Astrocyte of the spinal cord (primary cell): ENCODE measurements around the gene RND2.

Source experiments
- DNase-seq: peaks from one replicate; pipeline ENCODE4 v3.0.0; 2011; ENCODE audit warnings: low read depth, low spot score
- H3K4me3 ChIP-seq: 2 replicates; pipeline ENCODE4 v1.5.1; 2011; ENCODE audit warnings: low read depth, mild to moderate bottlenecking, low read length, moderate library complexity
- in situ Hi-C: cut with HindIII; loops from 2 replicates; pipeline ENCODE4 v1.10.0; 2017; ENCODE audit warnings: low sequenced_read_pairs
- TF ChIP-seq, protein P1 (sequence below): IDR thresholded peaks from 2 replicates; pipeline ENCODE4 v1.5.1; 2012; ENCODE audit warnings: low read depth, mild to moderate bottlenecking, low read length, inconsistent platforms

Gene RND2

DNA sequence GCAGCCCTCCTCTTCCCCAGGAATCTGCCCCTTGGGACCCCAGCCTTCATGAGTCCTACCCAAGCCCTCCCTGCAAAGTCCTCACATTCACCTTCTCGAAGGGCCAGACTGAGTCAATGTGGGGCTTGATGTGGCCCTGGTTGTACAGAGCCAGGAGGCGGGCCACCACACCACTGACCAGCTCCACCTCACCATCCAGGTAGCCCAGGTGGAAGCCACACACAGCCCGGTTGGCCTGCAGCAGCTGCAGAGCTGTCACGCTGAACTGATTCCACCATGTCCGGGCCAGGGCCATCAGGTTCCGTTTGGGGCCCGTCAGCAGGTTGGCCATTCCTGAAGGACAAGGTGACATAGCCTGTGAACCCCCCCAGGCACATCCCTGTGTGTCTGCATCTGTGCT, 8.8 kb upstream of the RND2 start:
- in situ Hi-C loops = no loop called here
- H3K4me3 ChIP-seq = no peak overlapping the region
- TF ChIP-seq, protein P1, sequence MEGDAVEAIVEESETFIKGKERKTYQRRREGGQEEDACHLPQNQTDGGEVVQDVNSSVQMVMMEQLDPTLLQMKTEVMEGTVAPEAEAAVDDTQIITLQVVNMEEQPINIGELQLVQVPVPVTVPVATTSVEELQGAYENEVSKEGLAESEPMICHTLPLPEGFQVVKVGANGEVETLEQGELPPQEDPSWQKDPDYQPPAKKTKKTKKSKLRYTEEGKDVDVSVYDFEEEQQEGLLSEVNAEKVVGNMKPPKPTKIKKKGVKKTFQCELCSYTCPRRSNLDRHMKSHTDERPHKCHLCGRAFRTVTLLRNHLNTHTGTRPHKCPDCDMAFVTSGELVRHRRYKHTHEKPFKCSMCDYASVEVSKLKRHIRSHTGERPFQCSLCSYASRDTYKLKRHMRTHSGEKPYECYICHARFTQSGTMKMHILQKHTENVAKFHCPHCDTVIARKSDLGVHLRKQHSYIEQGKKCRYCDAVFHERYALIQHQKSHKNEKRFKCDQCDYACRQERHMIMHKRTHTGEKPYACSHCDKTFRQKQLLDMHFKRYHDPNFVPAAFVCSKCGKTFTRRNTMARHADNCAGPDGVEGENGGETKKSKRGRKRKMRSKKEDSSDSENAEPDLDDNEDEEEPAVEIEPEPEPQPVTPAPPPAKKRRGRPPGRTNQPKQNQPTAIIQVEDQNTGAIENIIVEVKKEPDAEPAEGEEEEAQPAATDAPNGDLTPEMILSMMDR = no peak
- DNase-seq = no peak

DNA sequence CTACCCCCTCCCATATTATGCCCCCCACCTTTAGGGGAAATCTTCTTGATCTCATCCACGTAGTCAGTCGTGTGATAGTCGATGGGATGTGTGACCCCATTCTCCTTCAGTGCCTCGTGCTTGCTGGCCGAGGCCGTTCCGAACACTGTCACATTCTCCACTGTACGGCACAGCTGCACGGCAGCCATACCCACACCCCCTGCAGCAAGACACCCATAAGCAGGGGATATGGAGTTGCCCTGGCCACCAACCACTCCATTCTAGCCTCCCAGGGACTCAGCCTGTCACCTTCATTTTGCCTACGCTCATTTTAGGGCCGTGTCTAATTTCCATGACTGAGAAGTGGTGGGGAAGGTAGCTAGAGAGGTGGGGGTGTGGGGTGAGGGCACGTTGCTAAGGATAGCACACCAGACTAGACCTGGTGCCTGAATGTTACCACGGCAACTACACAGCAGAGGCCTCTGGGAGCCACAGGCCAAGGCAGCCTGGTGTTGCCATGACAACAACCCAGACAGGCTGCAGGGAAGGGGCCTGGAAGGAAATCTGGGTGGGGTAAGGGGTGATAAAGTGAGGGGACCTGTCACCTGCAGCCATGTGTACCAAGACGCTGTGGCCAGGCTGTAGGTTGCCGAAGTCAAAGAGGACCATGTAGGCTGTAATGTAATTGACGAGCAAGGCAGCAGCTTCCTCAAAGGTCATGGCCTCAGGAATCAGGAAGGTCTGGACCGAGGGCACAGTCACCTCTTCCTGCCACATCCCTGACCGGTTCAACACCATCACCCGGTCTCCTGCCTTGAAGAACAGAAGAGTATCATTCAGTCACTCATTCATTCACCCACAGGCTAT, 6.8 kb upstream of the RND2 start:
- no peak overlapping the region for H3K4me3 ChIP-seq
- in situ Hi-C loops = no loop called here
- peak; percentile 31 for DNase-seq
- TF ChIP-seq, protein P1 = no peak

DNA sequence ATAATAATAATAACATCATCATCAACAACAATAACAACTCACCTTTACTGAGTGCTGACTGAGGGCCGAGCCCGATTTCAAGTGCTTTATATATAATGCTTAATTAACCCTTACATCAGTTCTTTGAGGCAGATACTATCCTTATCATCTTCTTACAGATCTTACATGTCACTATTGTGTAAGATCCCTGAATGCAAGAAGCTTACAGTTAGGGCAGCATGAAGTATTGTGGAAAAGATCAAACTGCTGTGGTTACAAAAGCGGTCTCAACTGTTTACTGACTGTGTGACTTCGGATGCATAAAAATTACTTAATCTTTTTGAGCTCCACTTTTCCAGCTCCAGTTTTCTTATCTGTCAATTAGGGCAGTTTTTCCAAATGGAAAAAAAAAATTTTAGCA, 6.1 kb upstream of the RND2 start:
- H3K4me3 ChIP-seq = no peak overlapping the region
- no peak for DNase-seq
- in situ Hi-C loops = no loop called here
- TF ChIP-seq, protein P1 = no peak

DNA sequence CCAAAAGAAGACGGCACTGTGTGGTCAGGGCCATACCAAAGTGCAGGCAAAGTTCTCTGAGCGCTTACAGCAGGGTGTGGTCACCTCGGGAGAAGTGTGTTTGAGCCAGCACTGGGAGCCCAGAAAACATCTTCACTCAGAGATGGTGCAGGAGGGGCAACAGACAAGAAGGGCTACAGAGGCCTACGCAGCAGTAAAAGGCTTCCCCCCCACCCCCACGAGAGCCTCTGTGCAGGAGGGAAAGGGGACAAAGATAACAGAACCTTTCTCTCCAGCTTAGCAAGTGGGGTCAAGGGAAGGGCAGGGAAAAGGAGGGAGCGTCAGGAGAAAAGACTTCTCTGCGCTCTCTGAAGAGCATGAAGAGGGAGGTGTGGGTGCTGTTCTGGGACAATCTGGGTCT, 5.6 kb upstream of the RND2 start:
- in situ Hi-C loops = no loop called here
- no peak for DNase-seq
- H3K4me3 ChIP-seq = peak overlapping the region; percentile 9

DNA sequence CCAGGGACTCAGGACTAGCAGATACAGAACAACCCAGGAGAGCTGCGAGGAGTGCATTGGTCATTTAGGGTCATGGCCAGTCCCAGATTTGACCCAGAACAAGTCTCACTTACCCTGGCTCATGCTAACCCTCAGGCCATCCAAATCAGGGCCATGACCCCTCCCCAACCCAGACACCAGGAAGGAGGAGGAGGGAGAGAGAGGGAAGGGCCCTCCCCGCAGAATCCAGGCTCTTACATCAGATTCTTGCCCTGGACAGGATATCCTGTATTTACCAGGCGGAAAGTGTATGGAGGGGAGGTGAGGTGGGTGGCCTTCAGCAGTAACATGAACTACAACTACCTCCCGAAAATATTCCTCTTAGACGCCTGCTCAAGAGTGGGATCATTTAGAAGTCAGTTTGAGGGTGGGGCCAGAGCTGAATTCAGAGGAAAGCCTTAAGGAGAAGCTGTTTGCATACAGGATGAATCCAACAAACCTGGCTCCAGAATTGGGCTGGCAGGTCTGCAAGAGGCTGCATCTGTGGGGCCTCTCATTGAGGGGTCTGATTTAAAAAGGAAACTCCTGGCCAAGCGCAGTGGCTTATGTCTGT, 4.9 kb upstream of the RND2 start:
- TF ChIP-seq, protein P1 = no peak
- in situ Hi-C loops = no loop called here
- no peak for DNase-seq
- no peak overlapping the region for H3K4me3 ChIP-seq

More for the DNA sequence above, 5.6 kb upstream of the RND2 start:
- TF ChIP-seq, protein P1 = no peak

DNA sequence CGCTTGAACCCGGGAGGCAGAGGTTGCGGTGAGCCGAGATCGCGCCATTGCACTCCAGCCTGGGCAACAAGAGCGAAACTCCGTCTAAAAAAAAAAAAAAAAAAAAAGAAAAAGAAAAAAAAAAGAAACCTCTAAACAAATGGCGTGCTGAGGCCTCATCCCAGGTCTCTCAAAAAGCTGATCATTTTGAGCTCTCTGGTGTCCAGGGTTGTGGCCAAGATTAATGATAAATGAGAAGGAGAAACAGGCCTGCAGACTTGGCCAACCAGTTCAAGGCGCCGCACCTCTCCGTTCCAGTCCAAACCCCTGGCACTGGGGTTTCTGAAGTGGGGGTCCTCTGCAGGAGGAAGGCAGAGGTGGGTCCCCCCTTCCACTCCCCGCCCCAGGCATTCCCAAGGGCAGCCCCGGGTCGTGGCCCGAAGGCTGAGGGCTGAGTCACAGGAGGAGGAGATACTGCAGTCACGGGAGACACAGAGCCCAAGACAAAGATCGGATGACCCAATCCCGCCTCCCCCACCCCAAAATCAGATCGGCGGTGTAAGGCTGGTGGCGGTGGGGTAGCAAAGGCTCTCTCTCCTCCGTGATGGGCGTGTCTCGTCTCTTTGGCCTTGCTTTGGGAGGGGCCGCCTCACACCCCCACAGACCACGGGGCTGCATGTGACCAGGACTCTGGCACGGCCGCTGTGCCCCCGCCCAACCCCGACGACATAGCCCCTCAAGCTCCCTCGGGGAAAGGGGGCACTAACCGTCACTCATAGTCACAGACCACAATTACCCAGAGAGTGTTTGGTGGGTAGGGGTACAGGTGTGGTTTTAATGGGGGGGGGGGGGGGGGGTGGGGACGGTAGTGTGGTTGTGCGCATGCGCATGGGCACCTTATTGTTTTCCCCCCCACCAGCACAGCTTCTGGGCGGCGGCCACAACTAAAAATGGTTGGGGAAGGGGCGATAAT, 4.0 kb upstream of the RND2 start:
- in situ Hi-C loops = no loop called here
- DNase-seq = peak; percentile 55
- TF ChIP-seq, protein P1 = no peak
- H3K4me3 ChIP-seq = peak overlapping the region; percentile 94
